Erythroblast (primary cell): ENCODE measurements around the gene KRTAP5-4.

Experiments
- GATA1 ChIP-seq: IDR thresholded peaks from 2 replicates; pipeline ENCODE4 v1.6.1; 2011; ENCODE audit warnings: low read depth, mild to moderate bottlenecking, control low read depth, low read length, moderate library complexity
- POLR2A ChIP-seq: IDR thresholded peaks from 2 replicates; pipeline ENCODE4 v1.6.1; 2011; ENCODE audit warnings: mild to moderate bottlenecking, low read length

GRCh38 chr11:1668911-1669473, 47.1 kb upstream of the KRTAP5-4 start:
- TF ChIP-seq POLR2A (no peak), GATA1 (no peak)
